Measurements from ENCODE around the gene CDH13. TPM values are rescaled to one million over a fixed set of nuclear protein-coding genes. Genes with fewer than 3 reads are reported as not detected.

The CDH13 gene
- total RNA-seq, 1 experiment from 2014 or later: 0.89 TPM

DNA sequence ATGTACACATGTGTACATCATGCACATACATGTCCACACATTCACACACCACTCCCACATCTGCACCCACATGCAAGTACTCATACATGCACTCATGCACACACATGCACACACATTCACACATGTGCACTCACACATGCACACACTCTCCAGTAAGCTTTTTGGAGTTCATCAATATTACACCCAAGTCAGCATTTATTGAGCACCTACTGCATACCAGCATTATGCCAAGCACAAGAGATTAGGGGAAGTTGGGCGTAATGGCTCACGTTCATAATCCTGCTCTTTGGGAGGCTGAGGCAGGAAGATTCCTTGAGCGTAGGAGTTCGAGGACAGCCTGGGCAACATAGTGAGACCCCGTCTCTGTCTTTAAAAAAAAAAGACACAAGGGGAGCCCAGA lies 1093.4 kb downstream of the CDH13 start:
- no peak overlapping the region for H3K4me3 ChIP-seq
- DNase-seq: no peak
- no peaks in the 10 kb centered on the region for H3K27me3 ChIP-seq
- no peaks in the 10 kb centered on the region for H3K36me3 ChIP-seq
- no peaks in the 10 kb centered on the region for H3K9me3 ChIP-seq

DNA sequence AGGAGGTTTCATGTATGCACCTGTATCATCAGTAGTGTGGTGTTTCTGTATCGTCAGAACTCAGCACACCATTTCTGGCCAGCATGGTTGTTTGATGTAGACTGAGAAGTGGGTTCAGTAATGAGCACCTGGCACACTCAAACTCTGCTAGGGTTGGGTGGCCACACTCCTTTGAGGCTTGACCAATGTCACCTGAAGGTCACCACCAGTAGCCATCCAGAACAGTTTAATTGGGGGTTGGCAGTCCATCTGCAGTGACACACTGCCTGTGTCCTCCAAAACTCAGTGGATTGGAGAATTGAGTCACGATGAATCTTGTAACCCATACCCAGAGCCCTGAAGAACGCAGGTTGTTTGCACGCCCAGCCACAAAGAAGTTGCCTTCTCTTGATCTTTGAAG lies 1094.2 kb downstream of the CDH13 start:
- Histone ChIP-seq H3K9me3 (no peaks in the 10 kb centered on the region), H3K4me3 (no peak overlapping the region), H3K36me3 (no peaks in the 10 kb centered on the region), H3K27me3 (no peaks in the 10 kb centered on the region)
- no peak for DNase-seq

DNA sequence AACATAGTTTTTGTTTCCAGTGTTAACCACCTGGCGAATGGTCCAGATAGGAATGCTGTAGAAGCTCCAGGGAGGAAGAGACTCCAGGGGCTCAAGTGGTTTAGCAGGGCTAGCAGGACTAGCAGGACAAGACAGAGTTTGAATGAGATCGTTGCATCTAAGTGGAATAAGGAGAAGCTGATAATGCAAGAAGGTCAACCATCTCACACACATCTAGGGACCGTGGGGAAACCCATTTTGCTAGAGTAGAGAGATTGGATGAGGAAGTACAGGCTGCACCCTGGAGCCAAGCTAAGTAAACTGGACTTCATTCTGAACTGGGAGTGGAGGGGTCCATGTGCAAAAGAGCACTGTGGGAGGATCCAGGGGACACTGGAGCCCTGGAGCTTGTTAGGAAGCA lies 1094.9 kb downstream of the CDH13 start:
- no peak for DNase-seq

DNA sequence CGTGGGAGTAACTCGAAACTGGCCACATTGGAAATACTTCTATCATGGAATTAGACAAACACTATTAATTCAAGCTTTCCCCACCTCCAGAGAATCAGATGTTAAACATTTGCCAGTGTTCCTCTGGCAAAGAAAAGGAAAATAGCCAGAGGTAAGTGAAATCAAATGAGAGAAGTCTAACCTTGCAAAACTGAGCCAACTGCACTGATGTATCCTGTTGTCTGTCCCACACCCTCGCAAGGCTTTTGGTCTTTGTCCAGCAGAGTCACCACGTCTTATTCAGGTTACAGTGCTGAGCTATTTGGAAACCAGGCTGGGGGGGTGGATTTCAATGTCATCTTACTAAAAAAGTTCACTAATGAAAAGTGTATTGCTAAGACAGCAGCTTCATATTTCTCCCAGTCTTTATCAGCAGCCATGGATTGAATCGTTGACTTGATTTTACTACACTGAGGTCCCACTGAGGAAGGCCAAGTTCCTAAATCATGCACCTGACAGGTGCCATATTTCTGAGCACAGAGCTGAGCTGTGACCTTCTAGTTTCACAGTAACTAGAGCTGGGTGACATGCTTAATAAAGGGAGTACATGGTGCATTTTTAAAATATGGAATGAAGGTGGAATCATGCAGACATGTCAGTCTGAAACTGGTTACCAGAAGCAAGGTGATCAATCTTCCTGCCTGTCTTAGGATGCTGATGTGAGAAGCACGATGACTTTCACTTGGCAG lies 1095.9 kb downstream of the CDH13 start:
- DNase-seq: no peak
- Histone ChIP-seq H3K27me3 (no peaks in the 10 kb centered on the region), H3K36me3 (no peaks in the 10 kb centered on the region), H3K4me3 (no peak overlapping the region), H3K9me3 (no peaks in the 10 kb centered on the region)

More for the DNA sequence above, 1094.9 kb downstream of the CDH13 start:
- no peaks in the 10 kb centered on the region for H3K27me3 ChIP-seq
- no peaks in the 10 kb centered on the region for H3K9me3 ChIP-seq
- H3K36me3 ChIP-seq: no peaks in the 10 kb centered on the region
- H3K4me3 ChIP-seq: no peak overlapping the region

DNA sequence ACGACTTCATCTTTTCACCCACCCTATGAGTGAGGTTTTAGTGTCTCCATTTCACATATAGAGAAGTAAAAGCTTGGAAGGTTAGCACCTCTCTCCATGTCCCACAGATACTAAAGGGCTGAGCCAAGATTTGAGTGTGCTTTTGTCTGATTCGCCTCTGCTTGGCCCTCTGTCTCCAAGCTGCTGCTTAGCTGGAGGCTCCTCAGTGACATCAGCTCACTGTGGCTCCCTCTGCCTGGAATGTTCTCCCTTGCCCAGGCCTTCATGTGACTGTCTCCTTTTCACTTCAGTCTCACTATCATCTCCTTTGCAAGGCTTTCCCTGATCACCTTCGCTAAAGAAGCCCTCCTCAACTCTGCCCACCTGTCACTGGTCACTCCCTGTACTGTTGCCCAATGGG lies 1096.5 kb downstream of the CDH13 start:
- no peak for DNase-seq
- Histone ChIP-seq H3K4me3 (no peak overlapping the region), H3K36me3 (no peaks in the 10 kb centered on the region), H3K9me3 (no peaks in the 10 kb centered on the region), H3K27me3 (no peaks in the 10 kb centered on the region)

DNA sequence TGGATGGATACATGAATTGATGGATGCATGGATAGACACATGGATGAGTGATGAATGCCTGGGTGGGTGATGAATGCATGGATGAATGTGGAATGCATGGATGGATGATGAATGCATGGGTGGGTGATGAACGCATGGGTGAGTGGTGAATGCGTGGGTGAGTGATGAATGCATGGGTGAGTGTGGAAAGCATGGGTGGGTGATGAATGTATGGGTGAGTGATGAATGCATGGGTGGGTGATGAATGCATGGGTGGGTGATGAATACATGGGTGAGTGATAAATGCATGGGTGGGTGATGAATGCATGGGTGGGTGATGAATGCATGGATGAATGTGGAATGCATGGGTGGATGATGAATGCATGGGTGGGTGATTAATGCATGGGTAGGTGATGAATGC lies 1097.1 kb downstream of the CDH13 start:
- Histone ChIP-seq H3K36me3 (no peaks in the 10 kb centered on the region), H3K4me3 (no peak overlapping the region), H3K27me3 (no peaks in the 10 kb centered on the region), H3K9me3 (no peaks in the 10 kb centered on the region)
- no peak for DNase-seq

DNA sequence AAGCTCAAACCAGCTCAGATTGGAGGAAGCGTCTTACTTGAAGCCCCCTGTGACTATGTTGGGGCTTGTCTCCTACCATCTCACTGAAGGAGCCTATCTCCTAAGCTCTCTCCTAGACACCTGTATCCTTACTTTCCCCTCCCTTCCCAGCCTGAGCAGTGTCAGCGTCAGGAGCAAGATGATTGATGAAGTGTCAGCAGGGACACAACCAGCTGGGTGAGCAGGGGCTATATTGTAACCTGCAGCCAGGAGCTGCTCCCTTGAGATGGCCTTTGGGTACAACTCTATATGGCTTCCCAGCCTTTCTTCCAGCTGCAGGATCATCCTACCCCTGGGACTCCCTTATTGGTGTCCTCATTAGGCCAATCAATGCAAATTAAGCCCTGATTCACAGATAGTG lies 1097.8 kb downstream of the CDH13 start:
- Histone ChIP-seq H3K4me3 (no peak overlapping the region), H3K36me3 (no peaks in the 10 kb centered on the region), H3K9me3 (no peaks in the 10 kb centered on the region), H3K27me3 (no peaks in the 10 kb centered on the region)
- DNase-seq: no peak

DNA sequence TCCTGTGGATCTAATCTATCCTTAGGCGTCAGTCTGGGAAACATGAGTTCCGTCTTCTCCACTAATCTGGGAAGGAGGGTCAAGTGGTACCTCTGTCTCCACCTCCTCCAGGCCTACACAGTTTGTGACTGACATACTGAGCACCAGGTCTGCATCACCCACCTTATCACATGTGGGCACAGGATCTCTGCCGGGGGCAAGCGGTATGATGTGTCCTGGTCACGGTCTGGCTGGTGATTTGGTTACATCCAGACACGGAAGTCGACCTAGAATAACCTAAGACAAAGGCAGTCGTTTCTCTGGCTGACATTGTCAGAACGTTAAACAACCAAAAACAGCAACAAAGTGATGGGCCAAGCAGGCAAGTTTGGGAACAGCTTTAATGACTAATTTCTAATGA lies 1098.5 kb downstream of the CDH13 start:
- no peaks in the 10 kb centered on the region for H3K27me3 ChIP-seq
- H3K4me3 ChIP-seq: no peak overlapping the region
- no peaks in the 10 kb centered on the region for H3K9me3 ChIP-seq
- no peaks in the 10 kb centered on the region for H3K36me3 ChIP-seq
- DNase-seq: no peak

DNA sequence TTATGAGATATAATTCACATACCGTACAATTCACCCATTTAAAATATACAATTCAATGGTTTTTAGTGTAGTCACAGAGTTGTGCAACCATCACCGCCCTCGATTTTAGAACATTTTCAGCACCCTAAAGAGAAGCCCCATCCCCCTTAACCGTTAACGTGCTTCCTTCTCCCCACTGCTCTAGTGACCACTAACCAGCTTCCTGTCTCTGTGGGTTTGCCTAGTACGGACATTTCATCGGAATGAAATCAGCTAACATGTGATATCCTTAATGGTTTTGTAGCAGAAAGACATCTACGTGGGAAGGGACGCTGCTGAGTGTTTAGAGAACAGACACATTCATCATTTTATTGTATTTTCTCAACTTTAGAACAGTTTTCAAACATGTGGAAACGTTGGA lies 1100.2 kb downstream of the CDH13 start:
- H3K27me3 ChIP-seq: no peaks in the 10 kb centered on the region
- no peak for DNase-seq
- no peaks in the 10 kb centered on the region for H3K36me3 ChIP-seq
- no peaks in the 10 kb centered on the region for H3K9me3 ChIP-seq
- no peak overlapping the region for H3K4me3 ChIP-seq

DNA sequence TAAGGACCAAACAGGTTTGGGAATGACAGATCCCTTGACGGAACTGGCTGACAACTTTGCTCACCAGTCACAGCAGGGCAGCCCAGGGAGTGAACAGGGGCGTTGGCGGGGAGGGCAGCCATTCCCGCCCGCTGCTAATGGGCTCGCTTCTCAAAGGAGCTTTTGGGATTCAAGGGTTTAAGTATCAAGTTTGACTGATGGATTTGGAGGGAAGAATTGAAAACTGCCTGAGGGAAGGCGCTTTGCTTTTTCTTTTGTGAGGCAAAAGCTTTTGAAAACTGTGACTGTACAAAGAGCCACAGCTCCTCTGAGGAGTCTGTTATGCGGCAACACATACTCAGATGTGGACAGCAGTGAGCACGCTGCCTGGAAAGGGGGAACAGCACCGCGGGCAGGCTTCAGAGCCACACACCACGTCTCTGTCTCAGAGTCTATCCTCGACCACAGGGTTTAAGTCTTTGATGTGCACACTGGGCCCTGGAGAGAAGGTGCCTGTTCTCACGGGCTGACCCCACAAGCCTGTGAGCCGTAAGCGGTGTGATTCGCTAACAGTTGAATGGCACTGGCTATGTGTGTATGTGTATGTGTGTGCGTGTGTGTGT lies 1101.1 kb downstream of the CDH13 start:
- DNase-seq: no peak
- H3K9me3 ChIP-seq: no peaks in the 10 kb centered on the region
- no peak overlapping the region for H3K4me3 ChIP-seq
- no peaks in the 10 kb centered on the region for H3K36me3 ChIP-seq
- H3K27me3 ChIP-seq: no peaks in the 10 kb centered on the region

DNA sequence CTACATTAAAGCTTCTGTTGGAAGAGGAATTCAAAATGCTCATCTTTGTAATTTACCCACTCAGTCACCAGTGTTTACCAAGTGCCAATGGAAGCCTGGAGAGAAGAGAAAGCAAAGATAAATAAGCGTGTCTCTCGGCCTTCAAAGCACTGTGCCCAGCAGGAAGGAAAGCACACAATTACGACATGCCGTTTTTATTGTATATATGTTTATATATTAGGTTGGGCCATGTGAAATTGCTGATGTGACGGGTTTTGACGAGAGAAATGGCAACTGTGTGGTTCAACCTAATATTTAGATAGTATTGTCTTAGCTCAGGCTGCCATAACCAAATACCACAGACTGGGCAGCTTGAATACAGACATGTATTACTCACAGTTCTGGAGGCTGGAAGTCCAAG lies 1101.7 kb downstream of the CDH13 start:
- H3K4me3 ChIP-seq: no peak overlapping the region
- DNase-seq: no peak
- no peaks in the 10 kb centered on the region for H3K9me3 ChIP-seq
- H3K36me3 ChIP-seq: no peaks in the 10 kb centered on the region
- no peaks in the 10 kb centered on the region for H3K27me3 ChIP-seq

DNA sequence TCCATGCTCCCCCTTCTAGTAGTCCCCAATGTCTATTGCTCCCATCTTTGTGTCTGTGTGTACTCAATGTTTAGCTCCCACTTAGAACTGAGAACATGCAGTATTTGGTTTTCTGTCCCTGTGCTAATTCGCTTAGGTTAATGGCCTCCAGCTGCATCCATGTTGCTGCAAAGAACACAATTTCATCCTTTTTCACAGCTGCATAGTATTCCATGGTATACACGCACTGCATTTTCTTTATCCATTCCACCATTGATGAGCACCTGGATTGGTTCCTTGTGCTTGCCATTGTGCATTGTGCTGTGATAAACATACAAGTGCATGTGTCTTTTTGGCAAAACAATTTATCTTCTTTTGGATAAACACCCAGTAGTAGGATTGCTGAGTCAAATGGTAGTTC lies 1104.0 kb downstream of the CDH13 start:
- Histone ChIP-seq H3K4me3 (no peak overlapping the region), H3K36me3 (no peaks in the 10 kb centered on the region), H3K9me3 (no peaks in the 10 kb centered on the region), H3K27me3 (no peaks in the 10 kb centered on the region)
- no peak for DNase-seq

DNA sequence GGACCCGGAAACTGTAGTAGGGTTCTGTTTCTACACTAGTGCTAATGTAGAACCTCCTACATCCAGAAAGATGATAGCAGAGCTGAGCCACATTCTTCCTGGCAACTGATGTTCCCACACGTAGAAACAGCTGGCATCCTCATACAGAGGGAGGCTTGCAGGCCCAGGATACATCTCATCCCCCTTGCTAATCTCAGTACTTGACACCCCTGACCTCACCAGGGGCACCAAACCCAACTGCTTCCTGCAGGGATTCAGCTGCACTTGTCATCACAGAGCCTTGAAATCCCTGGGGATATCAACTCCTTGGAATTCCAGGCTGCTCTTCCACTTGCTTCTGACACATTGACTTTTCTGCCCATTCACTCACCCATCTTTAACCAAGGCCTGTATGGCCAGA lies 1105.8 kb downstream of the CDH13 start:
- H3K36me3 ChIP-seq: no peaks in the 10 kb centered on the region
- no peak for DNase-seq
- no peak overlapping the region for H3K4me3 ChIP-seq
- no peaks in the 10 kb centered on the region for H3K27me3 ChIP-seq
- no peaks in the 10 kb centered on the region for H3K9me3 ChIP-seq

DNA sequence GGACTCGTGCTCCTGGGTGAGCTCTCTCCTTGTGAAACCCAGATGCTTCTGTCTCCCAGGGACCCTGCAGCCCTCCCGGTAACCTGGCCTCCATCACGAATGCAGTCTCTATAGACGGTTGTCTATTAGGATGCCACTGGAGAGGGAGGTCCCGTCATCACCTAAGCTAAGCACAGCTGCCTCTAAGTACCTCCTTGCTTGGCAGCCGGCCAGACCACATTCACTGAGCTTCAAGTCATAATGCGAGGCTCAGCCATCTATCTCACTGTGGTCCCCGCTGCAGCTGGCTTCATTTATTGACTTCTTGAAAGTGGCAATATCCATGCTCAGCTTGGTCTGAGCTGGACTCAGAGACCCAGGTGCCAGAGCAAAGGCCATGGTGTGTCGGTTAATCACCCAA lies 1106.5 kb downstream of the CDH13 start:
- Histone ChIP-seq H3K9me3 (no peaks in the 10 kb centered on the region), H3K4me3 (no peak overlapping the region), H3K36me3 (no peaks in the 10 kb centered on the region), H3K27me3 (no peaks in the 10 kb centered on the region)
- DNase-seq: no peak

DNA sequence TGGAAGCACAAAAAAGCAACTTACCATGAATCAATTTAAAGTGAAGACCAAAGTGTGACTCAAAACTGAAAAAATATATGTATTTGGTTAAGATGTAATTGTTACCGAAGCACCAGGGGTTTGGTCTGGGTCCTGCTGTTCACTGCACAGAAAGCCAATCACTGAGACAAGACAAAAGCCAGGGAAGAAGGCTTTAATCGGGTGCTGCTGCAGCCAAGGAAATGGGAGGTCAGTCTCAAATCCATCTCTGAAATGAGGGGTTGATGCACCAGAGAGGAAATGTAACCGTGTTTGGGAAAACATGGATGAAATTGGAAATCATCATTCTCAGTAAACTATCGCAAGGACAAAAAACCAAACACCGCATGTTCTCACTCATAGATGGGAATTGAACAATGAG lies 1107.4 kb downstream of the CDH13 start:
- no peak overlapping the region for H3K4me3 ChIP-seq
- no peaks in the 10 kb centered on the region for H3K27me3 ChIP-seq
- no peaks in the 10 kb centered on the region for H3K36me3 ChIP-seq
- H3K9me3 ChIP-seq: no peaks in the 10 kb centered on the region
- DNase-seq: no peak

DNA sequence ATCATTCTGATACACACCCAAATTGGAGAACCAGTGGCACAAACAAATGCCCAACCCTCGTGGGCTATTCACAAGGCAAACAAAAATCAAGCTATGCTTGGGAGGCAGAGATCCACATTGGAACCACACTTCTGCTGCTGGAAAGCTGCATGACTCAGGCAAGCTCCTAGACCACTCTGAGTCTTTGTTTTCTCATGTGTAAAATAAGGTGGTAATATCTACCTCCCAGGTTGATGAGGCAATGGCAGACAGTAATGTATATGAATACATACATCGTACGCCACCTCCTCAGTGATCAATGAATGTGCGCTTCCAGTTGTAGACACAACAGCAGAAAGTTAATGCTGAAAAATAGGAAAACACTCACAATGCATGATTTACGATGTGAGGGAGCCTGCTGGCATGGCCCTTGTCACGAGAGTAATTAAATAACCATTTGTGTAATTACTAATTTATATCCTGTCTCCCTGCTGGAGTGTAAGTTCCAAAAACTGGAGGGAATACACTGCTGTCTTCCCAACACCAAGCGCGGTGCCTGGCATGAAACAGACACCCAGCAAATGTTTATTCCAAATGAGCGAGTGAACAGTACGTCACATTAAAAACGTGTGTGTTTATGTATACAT lies 1111.1 kb downstream of the CDH13 start:
- Histone ChIP-seq H3K4me3 (no peak overlapping the region), H3K27me3 (no peaks in the 10 kb centered on the region), H3K36me3 (no peaks in the 10 kb centered on the region), H3K9me3 (no peaks in the 10 kb centered on the region)
- DNase-seq: no peak

DNA sequence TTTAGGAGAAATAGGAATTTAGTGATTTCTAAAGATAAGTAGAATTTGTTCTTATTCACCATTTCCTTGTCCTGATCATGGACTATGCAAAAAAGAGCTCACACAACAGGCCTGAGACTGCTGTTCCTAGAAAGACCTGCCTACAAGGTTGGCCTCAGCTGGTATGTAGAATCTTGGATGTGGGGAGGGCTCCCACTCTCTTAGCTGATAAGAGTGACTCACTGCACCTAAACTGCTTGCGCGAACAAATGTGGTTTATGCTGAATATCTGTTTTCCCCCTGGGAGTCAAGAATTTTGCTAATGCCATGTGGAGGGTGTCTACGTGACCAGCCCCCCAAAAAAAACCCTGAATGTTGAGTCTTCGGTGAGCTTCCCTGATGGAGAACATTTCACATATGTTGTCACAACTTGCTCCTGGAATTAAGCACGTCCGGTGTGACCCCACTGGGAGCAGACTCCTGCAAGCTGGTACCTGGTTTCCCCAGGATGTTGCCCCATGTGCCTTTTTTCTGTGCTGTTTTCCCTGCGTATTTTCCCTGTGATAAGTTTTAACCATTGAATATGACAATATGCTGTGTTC lies 1112.2 kb downstream of the CDH13 start:
- no peaks in the 10 kb centered on the region for H3K9me3 ChIP-seq
- no peak overlapping the region for H3K4me3 ChIP-seq
- H3K36me3 ChIP-seq: no peaks in the 10 kb centered on the region
- no peaks in the 10 kb centered on the region for H3K27me3 ChIP-seq
- DNase-seq: no peak
